GM12875 (cell line): ENCODE measurements around the gene NEK11.

Experiments
- H3K4me3 ChIP-seq: one replicate; pipeline ENCODE4 v1.5.1; 2011; ENCODE audit warnings: low read depth, low read length, control low read depth
- TF ChIP-seq, protein P1 (sequence below): IDR thresholded peaks from 2 replicates; pipeline ENCODE4 v1.5.1; 2011; ENCODE audit warnings: low read depth, mild to moderate bottlenecking, control low read depth, inconsistent platforms, low read length, moderate library complexity, borderline replicate concordance; ENCODE audit not compliant: insufficient read depth

The NEK11 gene

DNA sequence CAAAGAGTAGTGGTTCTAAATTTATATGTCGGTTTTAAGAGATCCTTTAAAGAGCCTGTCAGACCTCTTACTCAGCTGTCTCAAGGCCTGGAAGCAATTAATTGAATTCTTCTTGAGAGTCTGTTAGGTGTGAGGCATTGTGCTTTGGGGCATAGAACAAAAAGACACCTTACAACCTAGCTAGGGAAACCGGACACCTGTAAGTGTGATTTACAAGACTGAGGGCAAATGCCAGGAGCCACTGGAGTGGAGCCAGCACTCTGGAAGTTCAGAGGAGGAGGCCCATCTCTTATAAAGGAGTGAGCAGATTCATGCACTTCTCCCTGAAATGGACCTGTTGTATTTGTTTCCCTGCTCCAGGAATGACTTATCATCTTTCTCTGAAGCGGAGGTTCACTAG, 257.2 kb downstream of the NEK11 start:
- TF ChIP-seq, protein P1, sequence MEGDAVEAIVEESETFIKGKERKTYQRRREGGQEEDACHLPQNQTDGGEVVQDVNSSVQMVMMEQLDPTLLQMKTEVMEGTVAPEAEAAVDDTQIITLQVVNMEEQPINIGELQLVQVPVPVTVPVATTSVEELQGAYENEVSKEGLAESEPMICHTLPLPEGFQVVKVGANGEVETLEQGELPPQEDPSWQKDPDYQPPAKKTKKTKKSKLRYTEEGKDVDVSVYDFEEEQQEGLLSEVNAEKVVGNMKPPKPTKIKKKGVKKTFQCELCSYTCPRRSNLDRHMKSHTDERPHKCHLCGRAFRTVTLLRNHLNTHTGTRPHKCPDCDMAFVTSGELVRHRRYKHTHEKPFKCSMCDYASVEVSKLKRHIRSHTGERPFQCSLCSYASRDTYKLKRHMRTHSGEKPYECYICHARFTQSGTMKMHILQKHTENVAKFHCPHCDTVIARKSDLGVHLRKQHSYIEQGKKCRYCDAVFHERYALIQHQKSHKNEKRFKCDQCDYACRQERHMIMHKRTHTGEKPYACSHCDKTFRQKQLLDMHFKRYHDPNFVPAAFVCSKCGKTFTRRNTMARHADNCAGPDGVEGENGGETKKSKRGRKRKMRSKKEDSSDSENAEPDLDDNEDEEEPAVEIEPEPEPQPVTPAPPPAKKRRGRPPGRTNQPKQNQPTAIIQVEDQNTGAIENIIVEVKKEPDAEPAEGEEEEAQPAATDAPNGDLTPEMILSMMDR = no peak
- H3K4me3 ChIP-seq = no peak overlapping the region

DNA sequence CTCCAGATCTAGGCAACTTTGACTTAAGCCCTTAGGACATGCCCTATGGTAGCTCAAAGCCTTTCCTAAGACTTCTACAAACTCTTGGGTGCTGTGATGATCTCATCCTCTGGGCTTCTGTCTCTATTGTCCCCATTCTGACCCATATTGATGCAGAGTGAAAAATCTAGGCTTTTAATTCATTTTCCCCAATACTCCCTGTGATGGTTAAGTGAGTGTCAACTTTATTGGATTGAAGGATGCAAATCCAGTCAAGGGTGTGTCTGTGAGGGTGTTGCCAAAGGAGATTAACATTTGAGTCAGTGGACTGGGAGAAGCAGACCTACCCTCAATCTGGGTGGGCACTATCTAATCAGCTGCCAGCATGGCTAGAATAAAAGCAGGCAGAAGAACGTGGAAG, 257.6 kb downstream of the NEK11 start:
- TF ChIP-seq, protein P1 = no peak
- H3K4me3 ChIP-seq = no peak overlapping the region

DNA sequence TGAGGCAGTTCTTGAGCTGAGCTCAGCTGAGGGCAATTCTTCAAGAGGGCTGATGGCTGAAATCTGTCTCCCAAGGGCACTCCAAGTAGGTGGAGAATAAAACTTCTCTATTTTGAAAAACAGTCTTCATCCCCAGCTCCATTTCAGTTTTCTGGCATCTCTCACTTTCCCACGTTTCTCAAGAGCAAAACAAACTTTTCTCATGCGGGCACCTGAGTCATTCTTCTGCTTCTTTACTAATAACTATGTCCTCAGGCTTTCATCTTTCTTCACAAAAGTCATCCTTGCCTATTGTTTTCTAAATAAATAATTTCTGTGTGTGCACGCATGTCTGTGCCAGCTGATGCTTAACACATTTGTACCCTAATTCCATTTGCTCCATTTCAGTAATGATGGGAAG, 258.8 kb downstream of the NEK11 start:
- H3K4me3 ChIP-seq = no peak overlapping the region
- TF ChIP-seq, protein P1 = no peak

DNA sequence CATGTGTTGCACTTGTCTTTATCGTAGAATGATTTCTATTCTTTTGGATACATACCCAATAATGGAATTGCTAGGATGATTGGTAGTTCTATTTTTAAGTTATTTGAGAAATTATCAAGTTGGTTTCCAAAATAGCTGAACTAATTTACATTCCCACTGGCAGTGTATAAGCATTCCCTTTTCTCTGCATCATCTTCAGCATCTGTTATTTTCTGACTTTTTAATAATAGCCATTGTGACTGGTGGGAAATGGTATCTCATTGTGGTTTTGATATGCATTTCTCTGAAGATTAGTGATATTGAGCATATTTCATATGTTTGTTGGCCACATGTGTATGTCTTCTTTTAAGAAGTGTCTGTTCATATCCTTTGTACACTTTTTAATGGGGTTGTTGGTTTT, 273.2 kb downstream of the NEK11 start:
- H3K4me3 ChIP-seq = no peak overlapping the region
- TF ChIP-seq, protein P1 = no peak

DNA sequence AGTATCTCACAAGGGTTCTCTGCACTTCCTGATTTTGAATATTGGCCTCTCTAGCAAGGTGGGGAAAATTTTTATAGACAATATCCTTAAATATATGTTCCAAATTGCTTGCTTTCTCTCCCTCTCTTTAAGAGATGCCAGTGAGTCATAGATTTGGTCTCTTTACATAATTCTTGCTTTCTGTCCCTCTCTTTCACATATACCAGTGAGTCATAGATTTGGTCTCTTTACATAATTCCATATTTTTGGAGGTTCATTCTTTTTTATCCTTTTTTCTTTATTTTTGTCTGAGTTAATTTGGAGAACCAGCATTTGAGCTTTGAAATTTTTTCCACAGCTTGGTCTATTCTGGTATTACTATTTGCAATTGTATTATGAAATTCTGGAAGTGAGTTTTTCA, 277.2 kb downstream of the NEK11 start:
- TF ChIP-seq, protein P1 = no peak
- no peak overlapping the region for H3K4me3 ChIP-seq

DNA sequence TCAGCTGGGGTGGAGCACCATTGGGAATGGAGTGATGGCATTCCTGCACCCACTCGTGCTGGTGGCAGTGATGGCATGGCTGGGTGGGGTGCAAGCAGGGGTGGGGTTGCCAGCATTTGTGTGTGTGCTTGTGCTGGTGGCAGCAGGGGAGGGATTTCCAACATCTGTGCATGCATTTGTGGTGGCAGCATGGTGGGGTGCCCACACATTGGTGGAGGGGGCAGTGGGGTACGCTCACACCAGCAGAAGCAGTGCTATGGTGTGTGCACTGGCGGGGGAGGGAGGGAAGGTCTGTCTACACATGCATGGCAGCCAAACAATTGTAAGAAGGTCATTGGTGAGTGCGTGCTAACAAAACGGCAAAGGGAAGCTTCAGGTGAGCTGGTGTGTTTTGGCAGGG, 278.2 kb downstream of the NEK11 start:
- TF ChIP-seq, protein P1 = no peak

DNA sequence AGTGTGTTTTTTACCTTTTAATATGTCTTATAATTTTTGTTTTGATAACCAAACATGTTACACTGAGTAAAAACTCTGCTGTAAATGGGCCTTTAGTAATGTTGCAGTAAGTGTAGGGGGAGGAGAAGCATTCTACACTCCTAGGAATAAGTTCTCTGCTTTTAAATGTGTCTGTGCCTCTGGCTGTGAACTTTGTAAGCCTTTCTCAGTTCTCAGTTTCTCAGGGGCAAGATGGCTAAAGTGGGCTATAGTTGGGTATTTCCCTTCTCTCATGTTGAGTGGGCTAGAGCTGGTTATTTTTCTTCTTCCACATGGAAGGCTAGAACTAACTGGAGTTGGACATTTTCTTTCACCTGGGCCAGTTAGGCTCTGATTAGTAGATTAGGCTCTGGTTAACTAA, 279.6 kb downstream of the NEK11 start:
- TF ChIP-seq, protein P1 = no peak
- H3K4me3 ChIP-seq = no peak overlapping the region

More for the DNA sequence above, 278.2 kb downstream of the NEK11 start:
- no peak overlapping the region for H3K4me3 ChIP-seq
